ENCODE data around the gene ZNF217.

DNA sequence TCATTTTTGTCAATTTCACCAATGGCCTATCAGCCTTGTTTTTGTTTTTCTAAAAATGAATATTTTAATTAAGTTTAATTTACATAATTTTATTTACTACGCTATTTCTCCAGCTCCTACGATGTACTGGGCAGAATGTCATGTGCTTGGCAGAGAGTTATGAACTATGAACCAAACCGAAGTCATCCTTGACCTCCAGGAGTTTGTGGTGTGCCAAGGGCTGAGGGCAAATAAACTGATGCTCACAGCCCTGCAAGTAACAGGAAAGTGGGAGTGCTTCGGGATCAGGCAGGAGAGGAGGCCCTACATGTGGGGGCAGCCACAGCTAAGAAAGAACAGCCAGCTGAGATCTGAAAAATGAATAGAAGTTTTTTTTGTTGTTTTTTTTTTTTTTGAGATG lies 38.6 kb downstream of the ZNF217 start:
- TF ChIP-seq EZH2 (IDR thresholded peaks at IDR 0.05; ENCODE audit: borderline replicate concordance, low read depth, low read length, severe bottlenecking) = no peak
- TF ChIP-seq, protein P1, sequence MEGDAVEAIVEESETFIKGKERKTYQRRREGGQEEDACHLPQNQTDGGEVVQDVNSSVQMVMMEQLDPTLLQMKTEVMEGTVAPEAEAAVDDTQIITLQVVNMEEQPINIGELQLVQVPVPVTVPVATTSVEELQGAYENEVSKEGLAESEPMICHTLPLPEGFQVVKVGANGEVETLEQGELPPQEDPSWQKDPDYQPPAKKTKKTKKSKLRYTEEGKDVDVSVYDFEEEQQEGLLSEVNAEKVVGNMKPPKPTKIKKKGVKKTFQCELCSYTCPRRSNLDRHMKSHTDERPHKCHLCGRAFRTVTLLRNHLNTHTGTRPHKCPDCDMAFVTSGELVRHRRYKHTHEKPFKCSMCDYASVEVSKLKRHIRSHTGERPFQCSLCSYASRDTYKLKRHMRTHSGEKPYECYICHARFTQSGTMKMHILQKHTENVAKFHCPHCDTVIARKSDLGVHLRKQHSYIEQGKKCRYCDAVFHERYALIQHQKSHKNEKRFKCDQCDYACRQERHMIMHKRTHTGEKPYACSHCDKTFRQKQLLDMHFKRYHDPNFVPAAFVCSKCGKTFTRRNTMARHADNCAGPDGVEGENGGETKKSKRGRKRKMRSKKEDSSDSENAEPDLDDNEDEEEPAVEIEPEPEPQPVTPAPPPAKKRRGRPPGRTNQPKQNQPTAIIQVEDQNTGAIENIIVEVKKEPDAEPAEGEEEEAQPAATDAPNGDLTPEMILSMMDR (IDR thresholded peaks at IDR 0.05; ENCODE audit: extremely low read depth in 1 of 2, insufficient read depth in 1 of 2, low read depth in 1 of 2, low read length in 2 of 2) = no peak
- TF ChIP-seq POLR2A (IDR thresholded peaks at IDR 0.05; ENCODE audit: low read depth, low read length) = no peak
- no peak for TF ChIP-seq POLR2AphosphoS5 (IDR thresholded peaks at IDR 0.05; ENCODE audit: insufficient read depth, low read depth, low read length)

Measured in endothelial cell of umbilical vein (primary cell).